Subcutaneous abdominal adipose tissue (tissue), 5 donors: ENCODE data around the gene NOXA1.
"Not testable (repeated sequence)": the region's sequence is repeated elsewhere in the genome, so short reads cannot be mapped to it uniquely, and the experiment has no call there.

Experiments used
- H3K27ac ChIP-seq: one replicate; pipeline ENCODE4 v1.7.0; 2013; ENCODE audit warnings: low read depth, mild to moderate bottlenecking, inconsistent platforms, low read length, moderate library complexity
- H3K27me3 ChIP-seq, 5 donors: one replicate each; pipeline ENCODE4 v1.7.0; 2013; ENCODE audit warnings: low read length in 5 of 5, inconsistent platforms in 1 of 5; ENCODE audit not compliant: control insufficient read depth in 5 of 5, insufficient read depth in 4 of 5
- H3K36me3 ChIP-seq, 5 donors: one replicate each; pipeline ENCODE4 v1.7.0; 2013; ENCODE audit warnings: low read length in 5 of 5; ENCODE audit not compliant: control insufficient read depth in 5 of 5, insufficient read depth in 5 of 5
- H3K4me1 ChIP-seq, 5 donors: one replicate each; pipeline ENCODE4 v1.7.0; 2013; ENCODE audit warnings: low read length in 5 of 5, mild to moderate bottlenecking in 3 of 5, moderate library complexity in 1 of 5; ENCODE audit not compliant: control insufficient read depth in 5 of 5, insufficient read depth in 5 of 5
- H3K4me3 ChIP-seq, 5 donors: one replicate each; pipeline ENCODE4 v1.7.0; 2013; ENCODE audit warnings: low read length in 5 of 5, low read depth in 1 of 5
- H3K9ac ChIP-seq, 5 donors: one replicate each; pipeline ENCODE4 v1.7.0; 2013; ENCODE audit warnings: low read length in 5 of 5, mild to moderate bottlenecking in 4 of 5, moderate library complexity in 3 of 5
- H3K9me3 ChIP-seq, 5 donors: one replicate each; pipeline ENCODE4 v1.7.0; 2013; ENCODE audit warnings: low read length in 5 of 5; ENCODE audit not compliant: control insufficient read depth in 5 of 5
- donor health status: healthy.
- donor health status: healthy.
- donor health status: healthy.
- donor health status: healthy.
- donor health status: healthy.

Gene NOXA1

GRCh38 chr9:137381501-137382443 is 41.4 kb upstream of the NOXA1 start:
- Histone ChIP-seq H3K9me3 (no peaks in the 10 kb centered on the region), H3K36me3 (peaks cover 0 to 7% (median 3%) of the 10 kb centered on the region in 5 donors)

GRCh38 chr9:137382444-137383080 is 40.6 kb upstream of the NOXA1 start:
- Histone ChIP-seq H3K9me3 (no peaks in the 10 kb centered on the region), H3K27me3 (no peaks in the 10 kb centered on the region), H3K27ac (no peak overlapping the region), H3K9ac (no peak overlapping the region), H3K4me3 (no peak overlapping the region), H3K36me3 (peaks cover 0 to 7% (median 3%) of the 10 kb centered on the region in 5 donors), H3K4me1 (peaks cover 0 to 11% (median 4%) of the 10 kb centered on the region in 5 donors)

More at GRCh38 chr9:137381501-137382443, 41.4 kb upstream of the NOXA1 start:
- Histone ChIP-seq H3K27ac (no peak overlapping the region), H3K9ac (no peak overlapping the region), H3K4me3 (no peak overlapping the region), H3K4me1 (peaks cover 0 to 3% (median 0%) of the 10 kb centered on the region in 5 donors), H3K27me3 (no peaks in the 10 kb centered on the region)

- Histone ChIP-seq H3K27ac (no peak overlapping the region), H3K4me1 (peaks cover 0 to 18% (median 6%) of the 10 kb centered on the region in 5 donors), H3K27me3 (no peaks in the 10 kb centered on the region), H3K9me3 (no peaks in the 10 kb centered on the region), H3K36me3 (peaks cover 0 to 7% (median 3%) of the 10 kb centered on the region in 5 donors), H3K9ac (no peak overlapping the region), H3K4me3 (no peak overlapping the region)
Measured at GRCh38 chr9:137383081-137383783, 40.0 kb upstream of the NOXA1 start.

GRCh38 chr9:137383784-137384756 is 39.1 kb upstream of the NOXA1 start:
- no peak overlapping the region for H3K9ac ChIP-seq
- no peak overlapping the region for H3K27ac ChIP-seq
- no peaks in the 10 kb centered on the region for H3K27me3 ChIP-seq
- H3K4me3 ChIP-seq = no peak overlapping the region
- peaks cover 0 to 11% (median 5%) of the 10 kb centered on the region in 5 donors for H3K36me3 ChIP-seq
- H3K9me3 ChIP-seq = no peaks in the 10 kb centered on the region
- peaks cover 0 to 26% (median 6%) of the 10 kb centered on the region in 5 donors for H3K4me1 ChIP-seq

GRCh38 chr9:137385061-137385655 is 38.0 kb upstream of the NOXA1 start:
- Histone ChIP-seq H3K9me3 (no peaks in the 10 kb centered on the region), H3K4me3 (no peak overlapping the region), H3K4me1 (peaks cover 0 to 26% (median 6%) of the 10 kb centered on the region in 5 donors), H3K9ac (no peak overlapping the region), H3K36me3 (peaks cover 0 to 13% (median 6%) of the 10 kb centered on the region in 5 donors), H3K27ac (no peak overlapping the region), H3K27me3 (no peaks in the 10 kb centered on the region)

GRCh38 chr9:137386507-137387113 is 36.6 kb upstream of the NOXA1 start:
- not testable (repeated sequence) for H3K9me3 ChIP-seq, H3K27me3 ChIP-seq, H3K4me3 ChIP-seq, H3K27ac ChIP-seq
- peaks cover 0 to 17% (median 6%) of the 10 kb centered on the region in 5 donors for H3K36me3 ChIP-seq
- peaks cover 0 to 37% (median 6%) of the 10 kb centered on the region in 5 donors for H3K4me1 ChIP-seq
- peak overlapping the region in 1 of 5 donors; percentile 30 for H3K9ac ChIP-seq

GRCh38 chr9:137387114-137387890 is 35.9 kb upstream of the NOXA1 start:
- peak overlapping the region in 1 of 5 donors; percentile 22 for H3K4me3 ChIP-seq
- H3K9ac ChIP-seq = peak overlapping the region in 1 of 5 donors; percentile 33
- peak overlapping the region; percentile 46 for H3K27ac ChIP-seq
- H3K4me1 ChIP-seq = peaks cover 0 to 44% (median 6%) of the 10 kb centered on the region in 5 donors
- H3K36me3 ChIP-seq = peaks cover 0 to 22% (median 8%) of the 10 kb centered on the region in 5 donors
- H3K27me3 ChIP-seq = no peaks in the 10 kb centered on the region
- no peaks in the 10 kb centered on the region for H3K9me3 ChIP-seq

GRCh38 chr9:137387891-137388560 is 35.2 kb upstream of the NOXA1 start:
- H3K27ac ChIP-seq = peak overlapping the region; percentile 46
- peak overlapping the region in 1 of 5 donors; percentile 22 for H3K4me3 ChIP-seq

More at GRCh38 chr9:137387891-137388560, 35.2 kb upstream of the NOXA1 start:
- Histone ChIP-seq H3K27me3 (no peaks in the 10 kb centered on the region), H3K36me3 (peaks cover 0 to 26% (median 10%) of the 10 kb centered on the region in 5 donors), H3K9me3 (no peaks in the 10 kb centered on the region), H3K4me1 (peaks cover 0 to 44% (median 6%) of the 10 kb centered on the region in 5 donors), H3K9ac (peak overlapping the region in 1 of 5 donors; percentile 33)
